ENCODE measurements around the gene APEX2. TPM values are rescaled to one million over a fixed set of nuclear protein-coding genes. Genes with fewer than 3 reads are reported as not detected.
"Not testable (repeated sequence)": the region's sequence is repeated elsewhere in the genome, so short reads cannot be mapped to it uniquely, and the experiment has no call there.

The APEX2 gene
- total RNA-seq, 2 donors from 2014 or later = 8.5 to 10.5 TPM

DNA sequence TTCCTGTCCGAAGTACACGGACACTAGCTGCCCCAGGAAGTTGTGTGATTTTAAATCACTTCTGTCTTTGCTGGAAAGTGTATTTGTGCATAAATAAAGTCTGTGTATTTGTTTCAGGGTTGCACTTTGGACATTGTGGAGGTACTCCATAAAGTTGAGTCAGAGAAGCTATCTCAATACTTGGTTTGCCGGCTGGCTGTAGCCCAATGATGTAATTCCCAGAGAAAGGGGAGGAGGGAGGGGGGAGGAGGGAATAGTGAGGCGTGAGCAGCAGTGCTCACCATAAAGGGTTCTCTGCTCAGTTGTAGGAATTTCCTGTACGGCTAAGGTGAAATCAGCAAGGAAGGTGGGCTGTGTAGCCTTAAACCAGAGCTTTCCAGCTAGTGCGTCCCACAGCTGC lies 7.5 kb downstream of the APEX2 start:
- intact Hi-C loops (cut with DNase I) = no loop called here
- no peak for DNase-seq (ENCODE audit: low spot score)

DNA sequence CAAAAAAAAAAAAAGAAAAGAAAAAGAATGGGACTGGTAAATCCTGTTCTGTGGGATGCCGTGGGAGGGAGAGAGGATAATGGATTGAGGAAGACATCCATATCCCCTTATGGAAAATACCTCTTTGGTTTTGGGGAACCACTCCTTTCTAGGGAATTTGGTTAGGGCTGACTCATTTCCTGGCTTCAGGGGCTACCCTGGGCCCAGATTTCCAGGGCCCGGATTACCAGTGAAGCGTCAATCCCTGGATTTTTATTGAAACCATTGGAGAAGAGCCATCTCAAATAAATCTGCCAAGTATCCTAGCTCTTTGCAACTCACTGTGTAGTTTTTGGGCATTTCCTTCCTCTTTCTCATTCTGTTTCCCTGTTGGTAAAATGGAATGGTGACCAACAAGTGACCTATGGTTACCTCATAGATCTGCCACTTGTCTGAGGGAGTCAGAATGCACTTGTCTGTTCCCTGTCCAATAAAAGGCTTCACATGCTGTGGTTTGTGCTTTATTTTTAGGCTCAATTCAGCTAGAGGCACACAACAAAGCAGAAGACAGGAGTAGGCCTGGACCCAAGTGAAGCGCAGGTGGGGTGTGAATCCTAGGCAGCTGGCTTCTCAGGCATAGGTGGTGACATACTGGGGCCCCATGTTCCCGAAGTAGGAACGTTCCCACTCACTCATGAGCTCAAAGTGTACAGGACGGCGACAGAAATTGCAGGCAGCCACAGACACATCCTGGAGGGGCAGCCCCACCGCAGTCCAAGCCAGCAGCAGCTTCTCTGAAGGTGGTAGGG lies 8.6 kb downstream of the APEX2 start:
- DNase-seq (ENCODE audit: low spot score) = no peak
- intact Hi-C loops (cut with DNase I) = no loop called here

DNA sequence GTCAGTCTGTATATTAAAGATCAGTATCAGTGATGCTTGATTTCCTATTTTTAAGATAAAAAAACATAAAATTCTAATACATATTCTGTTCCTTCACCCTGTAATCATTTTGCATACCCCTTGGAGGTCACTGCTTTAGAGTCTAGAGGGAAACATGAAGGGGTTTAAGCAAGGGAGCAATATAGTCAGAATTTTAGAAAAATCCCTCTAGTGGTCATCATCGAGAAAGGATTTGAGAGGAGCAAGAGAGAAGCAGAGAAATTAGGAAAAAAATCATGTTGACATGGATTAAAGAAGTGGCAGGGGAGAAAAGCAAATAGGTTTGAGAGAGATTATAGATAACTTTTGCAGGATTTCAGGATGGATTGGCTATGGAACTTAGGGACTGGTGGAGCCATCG lies 11.1 kb downstream of the APEX2 start:
- no peak for DNase-seq (ENCODE audit: low spot score)
- intact Hi-C loops (cut with DNase I) = no loop called here

DNA sequence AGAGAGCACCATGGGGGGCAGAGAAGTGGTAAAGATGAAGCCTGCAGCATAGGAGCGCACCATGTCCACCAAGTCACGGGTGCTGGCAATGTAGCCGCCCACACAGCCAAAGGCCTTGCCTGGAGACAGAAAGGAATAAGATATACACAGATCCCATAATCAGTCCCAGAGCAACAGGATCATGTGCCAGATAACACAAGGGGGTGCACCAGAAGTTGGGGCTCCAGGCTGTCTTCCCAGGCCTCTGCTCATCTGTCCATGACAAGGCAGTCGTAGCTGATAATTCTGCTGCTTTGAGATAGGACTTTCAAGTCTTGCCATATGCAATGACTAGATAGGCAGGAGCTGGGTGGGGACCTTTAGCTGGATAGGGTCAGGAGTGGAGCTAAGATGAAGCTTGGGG lies 14.7 kb downstream of the APEX2 start:
- no peak for DNase-seq (ENCODE audit: low spot score)
- intact Hi-C loops (cut with DNase I) = no loop called here

DNA sequence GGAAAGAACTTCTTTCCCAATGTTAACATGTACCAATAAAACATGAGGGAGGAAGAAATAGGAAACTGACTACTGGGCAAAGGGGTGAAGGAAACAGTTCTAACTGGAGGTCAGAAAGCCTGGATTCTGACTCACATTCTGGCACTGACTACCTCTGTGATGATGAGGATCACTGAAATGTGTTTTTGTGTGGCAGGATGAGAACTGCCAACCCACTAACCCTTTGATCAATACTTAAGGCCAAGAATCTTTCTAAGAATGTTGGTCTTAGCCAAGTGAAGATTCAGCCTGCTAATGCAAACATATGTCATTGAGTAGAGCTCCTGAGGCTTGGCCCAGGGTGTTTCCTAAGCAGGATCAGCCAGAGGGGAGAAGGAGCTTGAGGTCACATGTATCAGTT lies 26.0 kb downstream of the APEX2 start:
- no peak for DNase-seq (ENCODE audit: low spot score)
- intact Hi-C loops (cut with DNase I) = no loop called here

DNA sequence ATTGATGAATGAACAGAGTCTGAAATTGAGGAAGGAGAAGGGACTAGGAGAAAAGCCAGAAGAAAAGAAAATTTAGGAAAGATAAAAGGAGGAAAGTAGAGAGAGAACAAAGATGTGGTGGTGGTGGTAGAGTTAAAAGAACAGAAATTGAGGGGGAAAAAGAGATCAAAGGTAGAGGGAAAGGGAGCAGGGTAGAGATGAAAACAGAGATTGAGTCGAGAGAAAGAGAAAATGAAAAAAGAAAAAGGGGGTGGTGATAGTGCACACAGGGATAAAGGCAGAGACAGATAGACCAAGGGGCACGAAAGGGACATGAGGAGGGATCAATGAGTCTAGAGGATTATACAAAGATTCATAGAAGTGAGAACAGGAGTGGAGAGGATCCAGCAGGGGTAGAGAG lies 26.7 kb downstream of the APEX2 start:
- DNase-seq (ENCODE audit: low spot score) = no peak
- intact Hi-C loops (cut with DNase I) = no loop called here

DNA sequence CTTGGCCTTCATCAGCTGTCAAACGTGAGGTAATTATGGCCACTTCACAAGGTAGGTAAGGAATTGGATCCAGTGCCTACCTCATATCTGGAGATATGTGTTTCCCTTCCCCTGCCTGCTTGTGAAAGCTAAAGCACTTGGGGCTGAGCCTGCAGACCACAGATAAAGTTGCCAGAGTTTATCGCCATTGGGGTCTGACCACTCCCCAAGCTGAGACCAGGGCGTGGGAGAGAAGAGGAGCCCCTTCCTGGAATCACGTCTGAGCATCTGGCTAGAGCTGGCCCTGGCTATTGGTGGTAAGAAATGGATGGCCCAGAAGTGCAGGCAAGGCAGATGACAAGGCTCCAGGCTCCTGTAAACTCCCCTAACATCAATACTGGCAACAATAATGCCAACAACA lies 27.9 kb downstream of the APEX2 start:
- intact Hi-C loops (cut with DNase I) = no loop called here
- no peak for DNase-seq (ENCODE audit: low spot score)

DNA sequence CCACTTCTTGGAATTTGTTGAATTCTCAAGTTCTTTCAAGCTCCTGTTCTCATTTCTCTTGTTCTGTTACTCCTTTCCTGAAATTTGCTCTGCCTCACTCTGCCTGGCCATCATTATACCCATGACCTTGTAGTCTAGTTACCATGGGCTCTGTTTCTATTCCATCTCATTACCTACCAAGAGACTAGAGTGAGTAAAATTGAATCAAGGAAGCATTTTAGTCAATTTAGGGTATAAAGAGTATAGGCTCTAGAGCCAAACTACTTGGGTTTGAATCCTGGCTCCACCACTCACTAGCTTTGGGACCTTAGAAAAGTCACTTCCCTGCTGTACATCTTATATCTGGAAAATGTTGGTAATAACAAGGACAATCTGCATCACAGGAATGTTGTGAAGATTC lies 28.4 kb downstream of the APEX2 start:
- intact Hi-C loops (cut with DNase I) = no loop called here
- DNase-seq (ENCODE audit: low spot score) = no peak

DNA sequence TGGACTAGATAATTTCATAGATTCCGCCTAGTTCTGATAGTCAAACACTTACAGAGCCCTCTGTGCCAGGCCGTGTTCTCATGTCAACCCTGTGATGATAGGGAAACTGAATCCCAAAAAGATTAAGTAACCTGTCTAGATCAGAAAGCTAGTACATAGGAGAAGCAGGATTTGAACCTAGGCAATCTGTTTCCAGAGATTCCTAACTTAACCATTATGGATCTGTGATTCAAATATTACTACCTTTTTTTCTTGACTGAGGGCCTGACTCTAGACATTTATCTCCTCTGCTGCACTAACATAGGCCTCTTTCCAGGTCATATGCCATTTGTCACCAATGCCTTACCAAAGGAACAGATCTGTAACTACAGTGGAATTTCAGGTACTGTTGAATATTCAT lies 29.1 kb downstream of the APEX2 start:
- no peak for DNase-seq (ENCODE audit: low spot score)
- intact Hi-C loops (cut with DNase I) = no loop called here

DNA sequence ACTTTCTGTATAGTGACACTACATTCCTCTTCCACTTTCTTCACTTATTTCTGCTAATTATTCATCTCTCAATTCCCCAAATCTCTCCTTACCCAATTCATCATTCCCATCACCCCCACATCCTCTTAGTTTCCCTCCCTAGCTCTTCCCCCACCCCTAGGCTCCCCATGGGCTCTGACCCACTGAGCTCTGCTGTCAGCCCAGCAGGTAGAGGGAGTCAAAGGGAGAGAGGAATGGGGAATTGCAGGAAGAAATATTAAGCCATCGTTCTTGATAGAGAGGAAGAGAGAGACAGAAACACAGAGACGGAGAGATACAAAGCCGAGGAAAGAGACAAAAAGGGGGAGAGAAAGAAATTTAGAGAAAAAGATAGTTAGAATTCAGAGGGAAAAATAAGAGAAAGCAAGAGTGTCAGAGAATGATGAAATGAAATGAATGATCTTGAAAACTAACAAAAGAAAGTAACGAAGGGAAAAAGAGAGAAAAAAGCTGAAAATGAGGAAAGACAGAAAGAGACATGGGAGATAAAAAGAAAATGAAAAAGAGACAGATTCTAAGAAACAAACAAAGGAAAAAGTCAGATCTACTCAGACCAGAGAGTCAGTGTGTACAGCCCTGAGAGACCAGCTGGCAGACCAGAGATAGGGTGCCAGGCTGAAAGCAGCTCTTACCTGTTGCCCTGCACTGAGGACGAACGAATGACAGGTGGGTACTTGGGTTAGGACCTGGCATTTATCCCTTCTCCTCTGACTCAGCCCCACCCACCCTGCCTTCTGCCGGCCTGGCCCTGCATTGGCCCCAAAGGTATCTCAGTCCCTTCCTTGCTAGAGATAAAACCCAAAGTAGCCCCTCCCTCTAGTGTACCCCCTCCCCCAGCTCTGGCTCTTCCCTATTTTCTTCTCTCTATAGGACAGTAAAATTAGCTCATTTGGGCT lies 30.4 kb downstream of the APEX2 start, which contains the start of gene ALAS2:
Gene ALAS2, minus strand, starts transcription at position 707 of the 935 bp plus-strand sequence. CDS start 4,977 bp downstream, outside the sequence.
- intact Hi-C loops (cut with DNase I) = no loop called here
- no peak for DNase-seq (ENCODE audit: low spot score)

DNA sequence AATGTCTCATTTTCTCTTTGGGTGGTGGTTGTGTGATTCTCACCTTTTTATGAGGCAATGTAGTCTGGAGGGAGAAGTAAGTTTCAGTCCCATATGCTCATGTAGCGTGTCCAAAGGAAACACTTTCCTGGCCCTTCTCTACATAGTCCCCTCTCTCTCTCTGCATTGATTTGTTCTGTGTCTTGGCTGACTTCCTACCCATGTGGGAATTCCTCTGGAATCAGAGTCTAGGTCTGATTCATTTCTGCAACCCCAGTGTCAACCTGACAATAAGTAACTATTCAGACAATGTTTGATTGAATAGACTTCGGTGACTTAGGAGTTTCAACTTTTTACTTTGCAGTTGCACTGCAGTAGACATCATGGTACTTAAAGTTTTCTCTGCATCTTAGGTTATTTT lies 33.3 kb downstream of the APEX2 start:
- intact Hi-C loops (cut with DNase I) = no loop called here
- DNase-seq (ENCODE audit: low spot score) = no peak

DNA sequence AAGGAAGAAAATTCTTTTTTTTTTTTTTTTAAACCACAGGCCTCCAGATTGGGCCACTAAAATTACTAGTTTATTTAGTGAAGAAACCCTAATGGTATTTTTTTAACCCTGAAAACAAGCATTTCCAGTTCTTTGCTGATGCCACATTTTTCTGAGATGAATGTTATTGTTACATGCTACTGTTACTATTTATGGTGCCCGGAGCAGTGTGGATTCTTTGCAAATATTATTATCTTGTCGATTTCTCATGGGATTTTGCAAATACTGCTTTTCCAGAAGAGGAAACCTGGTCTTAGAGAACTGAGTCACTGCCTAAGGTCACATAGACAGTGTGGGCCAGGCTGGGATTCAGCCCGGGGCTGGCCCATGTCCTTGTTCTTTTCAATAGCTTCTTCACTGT lies 39.3 kb downstream of the APEX2 start:
- intact Hi-C loops (cut with DNase I) = no loop called here
- DNase-seq (ENCODE audit: low spot score) = no peak

DNA sequence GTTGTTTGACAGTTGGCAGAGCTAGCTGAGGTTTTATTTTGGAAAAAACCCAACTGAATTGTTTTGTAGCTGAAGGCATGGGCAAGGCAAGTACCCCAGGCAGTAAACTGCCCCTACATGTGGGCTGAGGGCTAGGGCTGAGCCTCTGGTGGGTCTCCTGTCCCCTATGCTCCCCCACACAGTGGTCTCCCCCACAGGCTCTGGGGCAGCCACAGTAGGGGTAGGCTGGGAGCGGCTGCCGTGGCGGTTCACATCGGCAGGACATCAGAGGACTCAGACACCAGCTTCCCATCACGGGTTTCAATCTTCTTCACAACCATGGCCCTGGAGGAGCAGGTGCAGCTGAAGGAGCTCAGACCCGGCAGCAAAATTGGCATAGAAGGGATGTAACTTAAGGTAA lies 41.4 kb downstream of the APEX2 start:
- intact Hi-C loops (cut with DNase I) = no loop called here
- DNase-seq (ENCODE audit: low spot score) = no peak

DNA sequence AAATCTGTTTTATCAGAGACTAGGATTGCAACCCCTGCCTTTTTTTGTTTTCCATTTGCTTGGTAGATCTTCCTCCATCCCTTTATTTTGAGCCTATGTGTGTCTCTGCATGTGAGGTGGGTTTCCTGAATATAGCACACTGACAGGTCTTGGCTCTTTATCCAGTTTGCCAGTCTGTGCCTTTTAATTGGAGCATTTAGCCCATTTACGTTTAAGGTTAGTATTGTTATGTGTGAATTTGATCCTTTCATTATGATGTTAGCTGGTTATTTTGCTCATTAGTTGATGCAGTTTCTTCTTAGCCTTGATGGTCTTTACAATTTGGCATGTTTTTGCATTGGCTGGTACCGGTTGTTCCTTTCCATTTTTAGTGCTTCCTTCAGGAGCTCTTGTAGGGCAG lies 50.4 kb downstream of the APEX2 start:
- intact Hi-C loops (cut with DNase I); DNase-seq (ENCODE audit: low spot score): not testable (repeated sequence)

DNA sequence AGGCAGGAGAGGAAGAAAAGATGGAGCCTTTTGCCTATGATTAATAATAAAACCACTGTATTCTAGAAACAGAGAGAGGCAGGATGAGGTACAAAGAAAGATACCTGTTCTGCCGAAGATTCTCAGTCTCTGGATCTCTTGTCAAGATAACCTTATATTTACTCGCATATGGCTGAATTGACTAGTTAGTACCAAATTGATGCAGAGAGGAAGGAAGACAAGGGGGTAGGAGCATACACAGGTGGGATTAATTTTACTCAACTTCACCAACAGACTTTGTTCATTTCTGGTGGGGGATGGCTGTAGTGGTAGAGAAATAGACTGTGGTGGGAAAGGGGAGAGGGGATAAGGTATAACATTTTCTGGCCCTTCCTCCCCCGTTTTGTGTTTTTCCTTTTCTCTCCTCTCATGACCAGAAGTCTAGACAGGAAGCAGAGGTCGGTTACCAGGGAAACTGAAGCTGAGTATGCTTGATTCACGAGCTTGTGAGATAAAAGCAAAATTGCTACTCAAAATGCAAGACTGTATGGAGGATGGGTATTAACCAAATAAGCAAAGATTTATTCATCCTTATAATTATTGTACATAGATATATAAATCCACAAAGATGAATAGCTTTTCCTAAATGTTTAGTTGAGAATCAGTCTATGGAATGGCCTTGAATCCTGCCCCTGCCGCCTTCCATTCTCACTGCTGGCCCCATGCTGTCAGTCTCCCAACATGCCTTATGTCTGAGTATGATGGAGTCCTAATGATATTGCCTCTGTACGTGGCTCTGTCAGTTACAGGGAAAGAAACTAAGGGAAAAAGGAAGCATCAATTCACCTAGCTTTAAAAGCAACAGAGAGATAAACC lies 56.9 kb downstream of the APEX2 start:
- DNase-seq (ENCODE audit: low spot score) = no peak
- intact Hi-C loops (cut with DNase I) = no loop called here

DNA sequence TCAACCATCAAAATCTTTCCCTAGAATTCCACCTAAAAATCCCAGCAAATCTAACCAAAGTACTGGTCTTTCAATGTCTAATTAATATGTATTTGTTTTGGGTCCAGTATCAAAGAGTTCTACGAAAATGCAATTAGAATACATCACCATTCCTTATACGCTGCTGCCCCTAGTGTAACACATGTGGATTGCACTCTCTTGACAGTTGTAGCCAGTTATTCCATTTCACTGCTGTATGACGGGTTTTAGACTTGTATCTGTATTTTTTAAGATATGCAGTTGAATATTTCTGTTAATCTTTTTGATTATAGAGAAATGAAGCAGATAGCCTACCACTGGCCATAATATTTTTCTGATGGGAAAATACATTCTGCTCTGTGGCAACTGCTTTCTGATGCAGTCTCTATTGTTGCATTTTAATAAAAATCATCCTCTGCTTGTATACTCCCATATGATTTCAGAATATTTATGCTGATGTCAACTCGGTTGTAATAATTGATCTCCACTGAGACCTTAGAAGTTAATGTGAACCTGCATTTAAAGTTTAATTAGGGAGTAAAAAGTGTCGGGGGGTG lies 57.6 kb downstream of the APEX2 start:
- intact Hi-C loops (cut with DNase I) = no loop called here
- DNase-seq (ENCODE audit: low spot score) = no peak
